Endometrium (tissue), 2 donors: ENCODE measurements around the gene KATNAL1.
"Not testable (repeated sequence)": the region's sequence is repeated elsewhere in the genome, so short reads cannot be mapped to it uniquely, and the experiment has no call there.

Experiments used
- FAIRE-seq: peaks from 2 replicates; lab custom pipeline; 2012; peaks lifted over from hg19 to GRCh38; lab: Jason Lieb, UNC
- donor health status: control.
- donor health status: control.

KATNAL1 gene

DNA sequence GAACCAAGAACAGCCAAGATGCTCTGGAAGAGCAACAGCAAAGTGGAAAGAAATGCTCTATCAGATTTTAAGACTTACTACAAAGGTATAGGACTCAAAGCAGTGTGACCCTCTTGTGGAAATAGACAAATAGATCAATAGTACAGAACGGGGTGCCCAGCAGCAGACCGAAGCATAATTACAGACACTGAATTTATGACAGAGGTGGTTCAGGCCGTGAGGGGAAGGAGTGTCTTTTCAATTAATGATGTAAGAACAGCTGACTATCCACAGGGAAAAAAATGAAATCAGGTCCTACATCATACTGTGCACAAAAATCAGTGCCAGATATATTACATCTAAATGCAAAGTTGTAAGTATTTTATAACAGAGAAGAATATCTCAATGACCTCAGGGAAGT, 95.6 kb downstream of the KATNAL1 start:
- no peak for FAIRE-seq

DNA sequence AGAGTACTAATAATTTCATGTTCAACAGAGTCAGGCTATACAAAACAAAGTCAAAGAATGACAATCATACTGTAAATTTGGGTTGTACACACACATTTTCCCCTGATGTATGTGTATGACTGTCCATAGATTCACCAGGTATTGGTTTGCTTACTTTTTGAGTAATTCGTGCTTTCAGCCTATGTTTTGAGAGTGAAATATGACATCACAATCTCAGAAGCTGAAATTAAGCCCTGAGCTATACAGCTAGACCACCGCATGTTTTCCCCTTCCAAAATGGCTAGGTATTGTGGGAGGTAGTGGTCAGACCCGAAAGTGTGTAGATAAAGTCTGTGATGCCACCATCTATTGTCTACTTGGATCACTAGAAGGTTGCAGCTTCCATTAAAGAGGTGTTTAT, 102.8 kb downstream of the KATNAL1 start:
- FAIRE-seq: no peak

DNA sequence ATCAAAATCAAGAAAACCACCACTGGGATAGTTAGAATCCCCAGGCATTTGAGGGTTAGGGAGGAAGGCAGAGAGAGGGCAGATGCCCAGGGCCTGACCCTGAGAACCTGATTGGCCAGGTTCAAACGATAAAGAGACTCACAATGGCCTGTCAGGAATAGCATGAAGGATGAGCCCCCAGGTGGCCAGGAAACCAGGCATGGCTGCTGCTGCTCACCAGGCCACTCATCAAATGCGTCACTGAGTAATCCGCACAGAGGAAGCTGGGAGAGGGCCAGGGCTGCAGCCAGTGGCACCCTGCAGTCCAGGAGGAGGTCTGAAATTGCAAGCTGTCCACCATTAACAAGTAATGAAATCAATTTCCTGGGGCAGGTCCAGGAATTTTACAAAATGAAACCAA, 111.3 kb downstream of the KATNAL1 start:
- no peak for FAIRE-seq

DNA sequence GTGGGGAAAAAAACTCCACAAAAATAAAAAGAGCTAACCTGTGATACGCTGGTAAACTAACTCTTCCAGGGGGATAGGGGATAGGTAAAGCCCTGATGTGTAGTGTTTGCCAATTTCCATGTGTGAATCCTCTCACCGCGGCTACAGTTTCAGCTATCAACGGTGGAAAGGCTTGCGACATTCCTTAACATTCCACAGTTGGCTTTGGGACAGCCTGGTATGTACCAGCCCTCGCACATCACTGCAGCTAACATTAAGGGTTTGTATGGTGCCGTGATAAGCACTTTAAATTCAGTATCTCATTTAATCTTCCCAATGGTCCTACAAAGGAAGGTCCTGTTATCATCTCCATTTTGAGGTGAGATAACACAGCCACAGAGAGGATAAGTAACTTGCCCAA, 112.4 kb downstream of the KATNAL1 start:
- FAIRE-seq: no peak

DNA sequence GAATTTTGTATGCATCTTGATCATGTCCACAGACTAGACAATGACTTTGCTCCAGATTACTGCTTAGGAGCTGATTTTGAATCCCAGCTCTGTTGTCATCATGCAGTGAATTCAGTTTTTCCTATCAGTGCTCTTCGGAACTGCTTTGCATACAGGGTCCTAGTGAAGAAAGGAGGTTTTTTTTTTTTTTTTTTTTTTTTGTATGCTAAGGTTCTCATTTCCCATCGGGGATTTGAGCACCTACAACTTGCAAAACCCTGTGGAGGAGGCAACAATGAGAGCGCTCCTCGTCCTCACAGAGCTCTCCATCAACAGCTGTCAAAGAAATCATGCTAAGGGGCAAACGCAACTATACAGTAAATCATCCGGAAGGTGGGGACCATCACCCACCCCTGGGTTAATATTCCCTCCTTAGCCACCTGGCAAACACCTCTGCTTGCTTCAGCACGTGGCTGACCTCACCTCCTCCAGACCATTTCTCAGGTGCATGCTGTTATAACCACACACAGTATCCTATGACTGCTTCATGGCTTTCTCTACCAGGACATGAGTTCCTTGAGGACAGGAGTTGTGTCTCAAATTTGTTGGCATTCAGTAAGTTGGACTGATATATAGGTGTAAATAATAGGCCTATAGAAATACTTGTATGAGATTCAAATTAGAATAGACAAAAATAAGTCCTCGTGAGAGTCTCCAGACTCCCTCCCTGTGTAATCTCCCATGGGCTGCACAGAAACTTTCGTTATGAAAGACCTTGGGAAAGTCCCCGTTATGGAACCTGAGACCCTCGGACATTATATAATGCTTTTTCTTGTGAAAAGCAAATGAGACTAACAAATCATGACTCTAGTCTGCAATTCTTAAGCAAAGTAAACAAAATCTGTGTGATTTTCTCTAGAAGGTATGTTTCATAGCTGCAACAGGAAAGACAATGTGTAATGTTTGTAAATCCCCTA, 113.8 kb downstream of the KATNAL1 start:
- FAIRE-seq: no peak

DNA sequence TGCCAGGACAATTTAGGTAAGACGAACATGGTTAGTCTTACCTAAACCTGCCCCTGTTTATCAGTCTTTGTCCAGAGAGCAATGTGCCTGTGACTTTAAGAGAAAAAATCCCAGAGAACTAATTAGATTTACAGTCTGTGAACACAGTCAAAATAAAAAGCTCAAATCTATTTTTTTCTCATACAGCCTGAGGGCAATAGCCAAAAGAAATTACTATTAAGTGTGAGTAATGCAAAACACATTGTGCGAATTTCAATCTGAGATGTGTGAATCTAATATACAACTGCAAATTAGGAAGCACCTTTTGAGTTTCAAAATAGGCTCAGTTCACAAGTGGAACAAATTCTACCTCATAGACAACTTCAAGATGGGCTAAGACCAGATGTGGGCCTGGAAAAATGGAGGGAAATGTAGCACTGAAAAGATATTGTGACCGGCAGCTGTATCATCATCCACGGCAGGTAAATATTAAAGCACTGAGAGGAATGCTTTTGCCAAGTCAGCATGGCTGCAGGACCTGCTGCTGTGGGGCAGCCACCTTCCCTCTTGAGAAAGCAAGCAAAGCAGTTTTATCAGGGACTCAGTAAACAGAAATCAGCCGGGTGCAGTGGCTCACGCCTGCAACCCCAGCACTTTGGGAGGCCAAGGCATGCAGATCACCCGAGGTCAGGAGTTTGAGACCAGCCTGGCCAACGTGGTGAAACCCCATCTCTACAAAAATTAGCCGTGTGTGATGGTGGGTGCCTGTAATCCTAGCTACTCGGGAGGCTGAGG, 114.8 kb downstream of the KATNAL1 start:
- FAIRE-seq: peak; percentile 18

DNA sequence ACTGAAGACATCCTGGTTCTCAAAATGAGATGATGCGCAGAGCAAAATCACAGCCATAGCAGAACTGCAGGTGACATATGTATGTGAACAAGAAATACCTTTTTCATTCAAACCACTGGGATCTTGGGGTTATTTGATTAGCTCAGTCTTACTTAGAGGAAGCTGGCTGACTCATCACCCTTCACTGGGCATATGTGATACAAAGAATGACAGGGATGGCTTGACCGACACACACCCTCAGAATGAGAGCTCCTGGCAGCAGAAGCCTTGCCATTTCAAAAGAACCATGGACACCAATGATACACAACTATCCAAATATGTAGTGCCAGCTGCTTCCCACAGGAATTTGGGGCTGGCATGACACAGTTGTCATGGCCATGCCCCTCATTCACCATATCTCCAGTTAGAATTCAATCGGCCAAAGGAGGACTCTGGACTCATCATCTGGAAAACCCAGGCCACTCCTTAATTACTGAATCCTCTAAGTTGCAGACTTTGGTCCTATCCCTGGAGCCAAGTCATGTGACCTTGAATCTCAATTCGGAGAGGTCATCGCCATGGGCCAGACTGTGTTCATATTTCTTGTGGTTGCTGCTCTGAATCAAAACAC, 115.8 kb downstream of the KATNAL1 start:
- no peak for FAIRE-seq

DNA sequence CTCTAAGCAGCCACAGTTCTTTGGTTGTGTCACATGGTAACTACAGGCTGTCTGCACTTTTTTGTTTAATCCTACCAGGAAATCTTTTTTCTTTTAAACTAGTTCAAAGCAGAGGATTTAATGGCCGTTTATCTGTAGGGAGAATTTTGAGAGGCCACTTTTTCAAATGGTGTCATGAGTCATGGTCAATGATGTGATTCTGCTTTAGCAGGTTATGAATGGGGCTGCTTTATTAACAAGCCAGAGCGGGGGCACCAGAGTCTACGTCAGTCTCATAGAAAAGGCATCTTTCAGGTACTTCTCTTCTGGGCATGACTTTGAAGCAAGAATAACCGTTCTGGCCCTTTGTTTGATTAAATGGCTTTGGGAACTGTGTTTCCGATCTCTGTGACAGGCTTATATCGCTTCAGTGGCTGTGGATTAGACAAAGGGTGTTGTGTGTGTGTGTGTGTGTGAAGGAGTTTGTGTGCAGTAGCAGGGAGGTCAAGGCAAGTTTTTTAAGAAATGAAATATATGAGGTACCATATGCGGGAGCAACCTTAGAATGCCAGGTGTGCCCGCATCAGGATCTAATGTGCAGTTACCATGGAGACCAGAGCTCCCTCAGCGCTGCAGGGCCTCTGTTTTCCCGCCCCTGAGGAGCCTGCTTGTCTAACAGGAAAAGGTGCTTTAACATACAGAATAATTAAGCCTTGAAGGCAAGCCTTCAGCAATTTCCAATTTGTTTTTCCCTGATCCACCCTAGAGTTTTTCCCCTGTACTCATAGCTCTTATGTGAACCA, 120.5 kb downstream of the KATNAL1 start:
- FAIRE-seq: no peak

DNA sequence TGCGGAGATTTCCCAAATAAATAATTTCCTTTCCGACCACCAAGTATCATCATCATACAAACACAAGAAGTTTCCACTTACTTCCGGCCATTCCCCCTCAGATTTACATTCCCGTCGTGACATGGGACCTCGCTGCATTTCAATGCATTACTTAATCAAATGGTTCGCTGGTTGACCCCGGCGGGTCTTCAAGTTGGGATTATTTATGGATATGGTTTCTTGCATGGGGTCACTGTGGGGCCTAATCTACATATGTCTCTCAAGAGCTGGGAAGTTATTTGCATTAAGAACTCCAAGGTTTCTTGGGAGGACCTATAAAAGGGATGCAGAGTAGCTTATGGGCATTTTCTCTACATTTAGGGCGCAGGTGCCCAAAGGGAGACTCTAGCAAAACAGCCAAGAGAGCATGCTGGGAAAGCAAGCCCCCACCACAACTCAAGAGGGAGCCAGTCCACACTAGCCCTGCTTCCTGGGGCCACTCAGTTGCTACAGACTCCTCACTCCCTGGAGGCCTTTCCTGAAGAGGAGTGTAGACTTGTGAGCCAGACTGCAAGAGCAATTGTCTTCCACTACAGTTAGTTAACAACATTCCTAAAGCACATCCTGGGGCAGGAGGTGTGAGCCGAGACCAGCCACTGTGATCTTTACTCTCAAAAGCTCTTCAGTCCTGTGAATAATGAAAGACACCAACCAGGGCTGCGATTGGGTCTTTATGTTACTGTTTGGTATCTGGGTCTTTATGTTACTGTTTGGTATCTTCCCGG, 125.3 kb downstream of the KATNAL1 start:
- no peak for FAIRE-seq

DNA sequence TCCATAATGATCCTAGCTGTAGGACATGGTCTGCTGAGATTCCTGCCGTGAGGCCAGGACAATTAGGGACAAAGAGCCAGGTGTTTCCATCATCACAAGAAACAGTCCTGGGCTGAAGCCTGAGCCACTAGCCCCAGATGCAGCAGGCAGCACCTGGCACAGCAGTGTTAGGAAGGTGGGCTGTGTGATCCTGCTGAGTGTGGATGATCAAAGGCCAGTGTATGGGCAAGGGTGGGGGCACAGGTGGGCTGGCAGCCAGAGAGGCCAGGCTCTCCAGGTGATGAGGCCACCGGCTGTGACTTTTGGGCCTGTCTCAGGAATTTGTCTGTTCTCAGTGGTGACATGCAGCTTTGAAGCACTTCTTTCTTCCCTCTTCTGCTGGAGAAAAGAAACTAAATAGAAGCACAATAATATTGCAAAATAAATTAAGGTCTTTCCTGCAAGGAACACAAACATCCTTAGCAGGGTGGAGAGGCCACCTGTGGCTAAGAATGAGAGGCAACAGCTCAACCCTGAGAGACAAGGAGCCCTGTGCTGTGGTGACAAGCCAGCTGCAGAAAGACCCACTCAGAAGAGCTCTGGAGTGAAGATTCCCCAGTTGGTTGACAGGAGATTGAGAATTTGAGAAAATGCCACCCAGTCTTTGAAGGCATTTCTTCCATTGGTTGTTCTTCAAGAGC, 127.6 kb downstream of the KATNAL1 start:
- FAIRE-seq: no peak

DNA sequence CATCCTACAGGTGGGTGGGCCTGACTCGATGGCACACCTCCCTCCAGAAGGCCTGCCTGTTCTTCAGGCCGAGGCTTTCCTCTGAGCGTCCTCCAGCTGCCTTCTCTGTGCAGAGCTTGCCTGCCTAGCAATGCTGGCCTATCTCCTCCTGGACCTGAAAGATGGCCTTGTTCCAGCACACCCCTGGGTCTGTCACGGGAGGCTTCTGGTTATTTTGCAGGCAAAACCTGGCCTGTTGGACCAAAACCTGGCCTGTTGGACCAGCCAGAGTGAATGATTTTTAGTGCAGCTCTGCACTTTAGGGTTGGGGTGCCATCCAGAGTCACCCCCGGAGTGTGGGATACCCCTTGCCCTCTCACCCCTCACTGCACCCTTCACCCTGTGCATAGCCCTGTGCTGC, 128.4 kb downstream of the KATNAL1 start:
- FAIRE-seq: no peak

DNA sequence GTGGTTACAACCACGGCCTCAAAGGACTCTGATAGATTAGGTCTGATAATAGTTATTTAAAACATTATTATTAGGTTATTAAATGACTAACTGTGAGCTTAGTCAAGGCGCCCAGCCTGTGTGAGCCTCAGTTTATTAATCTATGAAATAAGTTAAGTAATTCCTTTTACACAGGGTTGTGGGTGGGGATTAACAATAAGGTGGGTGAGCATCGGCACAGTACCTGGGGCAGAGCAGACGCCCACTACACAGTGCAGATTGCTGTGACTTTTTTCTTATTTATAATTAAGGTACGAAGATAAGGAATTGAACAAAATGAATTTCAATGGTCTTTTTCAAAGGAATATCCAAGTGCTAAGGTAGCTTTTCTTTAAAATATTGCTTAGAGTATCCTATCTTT, 132.2 kb downstream of the KATNAL1 start:
- FAIRE-seq: no peak

DNA sequence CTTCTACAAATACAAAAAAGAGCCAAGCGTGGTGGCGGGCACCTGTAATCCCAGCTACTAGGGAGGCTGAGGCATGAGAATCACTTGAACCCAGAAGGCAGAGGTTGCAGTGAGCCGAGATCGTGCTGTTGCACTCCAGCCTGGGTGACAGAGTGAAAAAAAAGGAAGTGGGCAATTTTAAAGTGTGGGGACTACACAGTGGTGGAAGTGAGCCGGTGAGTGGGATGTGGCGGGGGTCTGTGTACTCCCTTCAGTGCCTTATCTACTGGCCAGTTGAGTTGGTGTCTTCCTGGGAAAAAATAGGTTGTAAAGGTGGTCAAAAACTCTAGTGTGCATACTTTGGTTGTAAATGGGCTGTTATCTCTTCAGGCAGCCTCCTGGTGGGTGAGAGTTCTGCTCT, 133.1 kb downstream of the KATNAL1 start:
- FAIRE-seq: not testable (repeated sequence)

DNA sequence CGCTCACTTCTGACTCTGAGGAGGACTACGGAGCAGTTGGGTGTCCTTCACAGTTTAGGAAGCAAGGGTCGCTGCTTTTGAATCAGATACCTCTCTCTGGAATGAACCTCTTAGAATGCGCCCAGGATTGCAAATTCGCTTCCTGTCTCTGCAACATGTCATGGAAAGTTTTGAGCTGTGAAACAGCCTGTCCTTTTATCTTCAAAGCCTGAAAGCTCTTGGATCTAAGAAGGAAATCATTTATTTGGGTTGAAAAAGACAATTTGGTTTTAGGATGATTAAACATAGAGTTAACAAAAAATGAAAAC, 134.1 kb downstream of the KATNAL1 start:
- FAIRE-seq: peak; percentile 96

DNA sequence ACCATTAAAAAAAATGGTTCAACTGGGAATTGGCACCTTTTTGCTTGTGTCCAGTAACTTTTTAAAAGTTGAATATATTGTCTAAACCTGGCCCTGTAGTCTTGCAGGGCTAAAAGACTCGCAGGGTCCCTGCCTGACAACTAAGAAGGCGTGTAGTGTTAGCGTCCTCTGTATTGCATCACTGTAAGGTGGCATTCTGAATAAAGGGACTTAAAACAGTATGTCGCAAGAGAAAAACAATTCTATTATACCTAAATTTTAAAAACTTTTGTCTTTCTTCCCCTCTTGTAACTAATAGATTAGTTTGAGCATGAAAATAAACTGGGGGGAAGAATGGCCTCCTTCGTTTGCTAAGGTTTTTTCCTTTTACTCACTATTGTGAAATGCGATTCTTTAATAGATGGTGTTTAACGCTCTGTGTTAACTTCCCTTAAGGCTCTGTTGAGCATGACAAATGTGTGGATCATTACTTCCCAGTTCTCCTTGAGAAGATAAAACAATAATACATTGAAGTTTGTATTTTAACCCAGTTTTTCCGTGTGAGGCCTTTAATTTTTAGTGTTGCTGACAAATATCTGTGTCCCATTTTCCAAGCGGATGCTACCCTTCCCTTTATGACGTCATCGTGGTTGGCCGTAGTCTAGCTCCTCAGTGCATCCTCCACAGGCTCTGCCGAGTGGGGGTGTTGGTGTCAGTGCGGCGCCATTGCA, 134.6 kb downstream of the KATNAL1 start:
- FAIRE-seq: no peak

DNA sequence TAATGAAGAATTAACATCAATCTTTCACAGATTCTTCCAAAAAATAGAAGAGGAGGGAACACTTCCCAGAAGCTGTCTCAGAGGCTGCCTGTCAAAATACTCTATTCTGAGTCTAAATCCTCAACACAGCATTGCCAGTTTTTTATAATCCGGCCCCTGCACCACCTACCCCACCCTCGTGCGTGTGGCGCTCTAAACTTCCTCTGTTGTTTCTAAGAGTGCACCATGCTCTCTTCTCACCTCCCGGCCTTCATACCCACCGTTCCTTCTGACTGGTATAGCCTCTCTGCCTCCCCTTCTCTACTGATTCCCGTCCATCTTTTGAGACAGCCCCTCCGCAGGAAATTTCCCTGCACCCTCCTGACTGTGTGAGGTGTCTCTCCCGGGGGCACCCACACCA, 136.8 kb downstream of the KATNAL1 start:
- no peak for FAIRE-seq

DNA sequence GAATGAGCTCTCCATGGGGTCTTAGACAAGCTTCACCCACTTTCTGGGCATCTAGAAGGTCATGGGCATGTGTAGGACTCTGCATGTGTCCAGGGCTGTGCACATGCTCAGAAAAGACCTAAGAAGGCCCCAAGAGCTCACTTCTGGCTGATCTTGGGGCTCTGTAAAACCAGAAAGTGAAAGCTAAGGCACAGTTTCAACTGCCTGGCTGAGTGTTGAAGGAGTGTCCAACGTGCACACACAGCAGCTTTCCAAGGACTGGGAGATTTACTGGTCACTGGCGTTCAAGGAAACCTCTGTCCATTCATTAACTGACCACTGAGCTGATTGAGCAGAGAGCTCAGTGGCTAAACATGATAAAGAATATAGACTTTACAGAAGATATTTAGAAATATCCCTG, 137.9 kb downstream of the KATNAL1 start:
- FAIRE-seq: no peak

DNA sequence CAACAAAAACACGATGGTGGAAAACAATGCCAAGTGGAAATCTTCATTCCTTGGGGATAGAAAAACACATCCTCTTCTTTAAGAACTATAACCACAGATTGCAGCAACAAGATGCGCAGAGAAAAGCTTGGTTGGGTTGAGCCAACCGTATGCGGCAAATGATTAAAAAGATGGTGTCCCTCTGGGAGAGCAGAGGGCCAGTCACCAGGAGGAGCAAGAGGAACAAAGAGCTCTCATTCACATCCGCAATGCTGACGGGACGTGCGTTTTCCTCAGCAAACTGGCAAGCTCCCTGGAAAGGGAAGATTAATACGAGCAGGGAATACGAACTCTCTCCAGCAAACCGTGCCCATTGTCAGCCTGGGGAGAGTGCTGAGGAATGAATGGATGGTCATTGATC, 141.6 kb downstream of the KATNAL1 start:
- FAIRE-seq: no peak

DNA sequence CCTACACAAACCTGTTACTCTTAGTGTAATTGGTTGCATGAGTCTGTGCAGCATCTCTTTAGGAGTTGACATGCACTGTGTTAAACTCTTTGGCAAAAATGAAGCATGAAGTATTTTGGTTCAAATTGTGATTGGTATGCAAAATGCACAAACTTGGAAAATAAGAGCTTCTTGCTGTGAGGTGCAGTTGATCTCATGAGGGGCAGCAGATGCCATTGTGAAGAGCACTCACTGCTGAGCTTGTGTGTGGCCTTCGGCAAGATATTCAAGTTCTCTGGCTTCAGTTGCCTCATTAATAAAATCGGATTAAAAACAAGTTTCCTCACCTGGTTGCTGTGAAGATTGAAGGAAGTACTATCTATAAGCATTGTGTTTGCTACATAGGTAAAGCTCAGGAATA, 142.3 kb downstream of the KATNAL1 start:
- FAIRE-seq: no peak

DNA sequence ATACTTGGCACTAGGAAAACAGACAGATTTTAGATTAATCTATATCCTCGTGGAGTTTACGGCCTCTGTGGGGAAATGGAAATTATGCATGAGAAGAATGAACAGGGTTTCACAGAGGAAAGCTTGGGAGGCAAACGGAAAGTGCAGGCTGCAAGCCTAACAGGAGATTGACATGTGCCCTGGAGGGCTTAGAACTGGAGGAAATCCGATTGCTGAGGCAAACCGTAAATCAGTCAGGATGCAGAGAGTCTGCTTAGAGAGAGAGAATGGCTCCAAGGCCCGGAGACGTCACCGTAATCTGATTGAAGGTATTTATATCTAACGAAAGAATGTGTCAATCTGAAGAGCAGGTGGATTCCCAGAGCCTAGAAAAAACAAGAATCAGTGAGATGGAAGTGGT, 143.2 kb downstream of the KATNAL1 start:
- FAIRE-seq: no peak
